ENCODE results near the gene PANX2.
"Not testable (repeated sequence)": the region's sequence is repeated elsewhere in the genome, so short reads cannot be mapped to it uniquely, and the experiment has no call there.

The PANX2 gene

DNA sequence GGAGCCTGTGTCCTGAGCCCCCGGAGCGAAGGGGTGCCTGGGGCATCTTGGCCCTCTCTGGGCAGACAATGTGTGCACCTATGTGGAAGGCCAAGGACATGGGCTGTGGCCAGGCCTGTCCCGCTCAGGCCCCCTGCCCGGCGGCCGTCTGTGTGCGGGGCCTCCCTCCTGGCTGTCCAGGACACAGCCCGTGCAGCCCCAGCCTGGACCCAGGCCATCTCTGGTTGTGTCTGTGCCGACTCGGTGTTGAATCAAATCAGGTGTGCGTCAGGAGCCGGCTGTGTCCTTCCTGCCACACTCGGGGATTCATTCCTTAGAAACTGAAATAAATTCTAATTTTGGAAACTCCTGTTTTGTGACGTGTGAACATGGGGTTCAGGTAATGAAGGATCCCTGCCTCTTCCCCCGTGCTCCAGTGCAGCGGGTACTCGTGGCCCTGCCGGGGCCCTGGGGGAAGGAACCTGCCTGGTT is 28.8 kb downstream of the PANX2 start:
- DNase-seq = no peak

DNA sequence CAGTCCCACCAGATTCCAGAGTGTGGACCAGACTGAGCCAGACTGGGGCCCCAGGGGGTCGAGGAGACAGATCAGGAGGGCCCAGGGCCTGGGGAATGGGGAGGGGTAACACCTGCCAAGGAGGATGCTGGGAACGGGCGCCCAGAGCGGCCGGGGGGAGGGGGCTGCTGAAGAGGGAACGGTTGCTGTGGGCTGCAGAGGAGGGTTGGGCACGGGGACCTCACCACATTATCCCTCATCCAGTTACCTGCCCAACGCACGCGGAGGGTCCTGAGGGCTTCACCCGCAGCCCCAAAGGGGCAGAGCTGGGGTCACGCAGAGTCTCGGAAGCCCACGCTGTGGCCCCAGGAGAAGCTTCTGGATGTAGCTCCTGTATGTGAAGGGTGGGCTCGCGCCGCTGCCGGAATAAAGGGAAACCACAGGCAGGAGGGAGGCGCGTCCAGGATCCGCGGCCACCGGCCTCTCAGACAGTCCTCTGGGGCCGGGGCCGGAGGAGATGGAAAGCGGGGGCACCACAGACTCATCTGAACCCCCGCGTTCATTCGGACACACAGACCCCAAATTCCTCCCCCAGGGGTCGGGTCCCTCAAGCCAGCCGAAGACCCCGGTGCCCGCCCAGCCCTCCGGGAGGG is 29.4 kb downstream of the PANX2 start:
- DNase-seq = no peak

DNA sequence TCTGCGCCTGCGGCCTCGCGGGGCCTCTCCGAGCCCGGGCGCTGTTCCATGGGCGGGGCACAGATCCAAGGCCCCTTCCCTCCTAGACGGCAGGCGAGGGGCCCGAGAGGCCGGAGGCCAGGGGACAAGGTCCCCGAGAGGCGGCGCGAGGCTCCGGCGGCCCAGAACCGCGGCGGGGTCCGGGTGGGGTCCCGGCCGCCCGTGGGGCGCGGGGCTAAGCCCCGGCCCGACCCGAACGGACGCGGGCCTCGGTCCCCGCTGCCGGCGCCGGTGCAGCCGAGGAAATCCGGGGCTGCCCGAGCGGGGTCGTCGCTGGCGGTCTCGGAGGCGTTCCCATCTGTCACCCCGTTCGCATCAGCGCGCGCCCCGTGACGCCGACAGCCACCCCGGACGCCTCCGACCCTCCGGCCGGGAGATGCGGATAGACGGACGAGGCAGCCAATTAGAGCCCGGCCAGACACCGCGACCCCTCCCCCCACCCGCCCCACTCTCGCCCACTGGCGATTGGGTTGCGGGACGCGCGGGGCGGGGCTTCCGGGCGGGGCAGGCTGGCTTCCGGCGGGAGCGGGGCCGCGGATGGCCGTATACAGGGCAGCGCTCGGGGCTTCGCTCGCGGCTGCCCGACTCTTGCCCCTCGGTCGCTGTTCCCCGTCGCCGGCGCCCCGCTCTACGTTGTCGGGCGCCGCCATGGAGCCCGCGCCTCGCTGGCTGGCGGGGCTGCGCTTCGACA is 30.1 kb downstream of the PANX2 start, which contains the start of gene SELENOO:
TSS of gene SELENOO (plus strand) at position 551 of the 730 bp plus-strand sequence. CDS start at position 577, 26 bp downstream.
- peak; percentile 86 for DNase-seq

DNA sequence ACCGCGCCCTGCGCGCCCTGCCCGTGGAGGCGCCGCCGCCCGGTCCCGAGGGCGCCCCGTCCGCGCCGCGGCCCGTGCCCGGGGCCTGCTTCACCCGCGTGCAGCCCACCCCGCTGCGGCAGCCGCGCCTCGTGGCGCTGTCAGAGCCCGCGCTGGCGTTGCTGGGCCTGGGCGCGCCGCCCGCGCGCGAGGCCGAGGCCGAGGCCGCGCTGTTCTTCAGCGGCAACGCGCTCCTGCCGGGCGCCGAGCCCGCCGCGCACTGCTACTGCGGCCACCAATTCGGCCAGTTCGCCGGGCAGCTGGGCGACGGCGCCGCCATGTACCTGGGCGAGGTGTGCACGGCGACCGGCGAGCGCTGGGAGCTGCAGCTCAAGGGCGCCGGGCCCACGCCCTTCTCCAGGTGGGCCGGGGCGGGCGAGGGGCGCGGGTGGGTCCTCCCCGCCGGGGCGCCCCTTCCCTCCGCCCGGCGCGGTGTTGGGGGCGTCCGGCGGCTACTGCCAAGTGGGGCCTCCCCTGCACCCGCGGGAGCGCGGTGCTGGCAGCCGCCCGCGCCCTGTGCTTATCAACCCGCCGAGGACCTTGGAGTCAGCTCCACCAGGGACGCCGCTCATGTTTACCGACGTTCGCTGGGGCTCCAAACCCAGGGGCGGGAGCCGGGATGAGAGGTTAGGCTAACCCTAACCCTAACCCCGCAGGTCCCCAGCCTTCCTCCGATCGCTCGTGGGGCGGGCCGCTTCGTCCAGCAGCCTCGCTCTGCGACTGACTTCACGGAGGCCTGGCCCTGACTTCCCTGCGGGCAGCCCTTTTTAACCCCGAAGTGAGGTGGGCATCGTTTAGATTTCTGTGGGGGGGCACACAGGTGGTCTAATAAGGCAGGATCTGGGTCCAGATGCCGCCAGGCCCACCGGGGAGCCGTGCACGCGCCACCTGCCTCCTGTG is 30.9 kb downstream of the PANX2 start:
- DNase-seq = no peak

DNA sequence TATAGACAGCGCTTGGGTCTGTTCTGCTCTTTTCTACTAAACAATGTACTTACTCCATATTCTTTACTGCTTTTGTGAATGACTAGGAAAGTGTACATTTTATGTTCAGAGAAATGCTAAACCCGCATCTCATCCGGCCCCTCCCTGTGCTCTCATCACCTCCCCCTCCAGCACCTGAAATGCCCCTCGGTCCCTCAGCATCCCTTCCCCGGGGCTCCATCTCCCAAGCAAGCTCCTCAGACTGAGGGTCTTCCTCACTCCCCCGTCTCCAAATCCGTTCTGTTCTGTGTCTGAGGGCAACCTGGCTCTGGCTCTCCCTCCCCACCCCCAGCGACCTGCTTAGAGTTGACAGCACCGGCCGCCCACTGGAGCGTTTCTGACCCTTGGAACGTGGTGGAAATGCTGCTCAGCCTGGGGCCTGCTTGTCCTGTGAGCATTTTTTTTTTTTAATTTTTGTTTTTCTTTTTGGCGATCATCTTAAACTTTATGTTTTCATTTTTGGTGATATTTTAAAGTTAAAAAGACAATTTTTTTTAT is 31.7 kb downstream of the PANX2 start:
- no peak for DNase-seq

DNA sequence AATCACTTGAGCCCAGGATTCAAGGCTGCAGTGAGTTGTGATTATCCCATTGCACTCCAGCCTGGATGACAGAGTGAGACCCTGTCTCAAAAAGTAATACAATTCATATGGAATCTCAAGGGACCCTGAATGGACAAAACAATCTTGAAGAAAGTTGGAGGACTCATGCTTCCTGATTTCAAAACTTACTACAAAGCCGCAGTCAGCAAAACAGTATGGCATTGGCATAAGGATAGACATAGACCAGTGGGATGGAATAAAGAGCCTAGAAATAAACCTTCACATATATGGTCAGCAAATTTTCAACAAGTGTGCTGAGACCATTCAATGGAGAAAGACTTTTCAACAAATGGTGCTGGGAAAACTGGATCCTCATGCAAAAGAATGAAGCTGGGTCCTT is 32.8 kb downstream of the PANX2 start:
- no peak for DNase-seq

DNA sequence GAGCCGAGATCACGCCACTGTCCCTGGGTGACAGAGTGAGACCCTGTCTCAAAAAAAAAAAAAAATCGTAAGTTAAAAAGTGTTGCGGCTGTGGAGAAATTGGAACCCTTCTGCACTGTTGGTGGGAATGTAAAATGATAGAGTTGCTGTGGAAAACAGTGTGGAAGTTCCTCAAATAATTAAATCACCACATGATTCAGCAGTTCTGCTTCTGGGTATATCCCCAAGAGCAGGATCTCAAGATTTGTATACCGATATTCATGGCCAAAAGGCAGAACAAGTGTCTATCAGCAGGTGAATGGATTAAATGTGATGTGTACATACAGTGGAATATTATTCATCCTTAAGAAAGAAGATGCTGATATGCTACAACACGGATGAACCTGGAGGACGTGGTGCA is 34.0 kb downstream of the PANX2 start:
- no peak for DNase-seq

DNA sequence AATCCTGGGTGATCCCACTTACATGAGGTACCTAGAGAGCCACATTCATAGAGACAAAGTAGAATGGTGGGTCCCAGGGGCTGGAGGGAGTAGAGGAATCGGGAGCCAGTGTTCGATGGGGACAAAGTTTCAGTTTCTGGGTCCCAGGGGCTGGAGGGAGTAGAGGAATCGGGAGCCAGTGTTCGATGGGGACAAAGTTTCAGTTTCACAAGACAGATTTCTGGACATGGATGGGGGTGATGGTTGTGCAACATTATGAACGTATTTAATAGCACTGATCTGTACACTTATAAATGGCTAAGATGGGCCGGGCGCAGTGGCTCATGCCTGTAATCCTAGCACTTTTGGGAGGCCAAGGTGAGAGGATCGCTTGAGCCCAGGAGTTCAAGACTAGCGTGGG is 34.5 kb downstream of the PANX2 start:
- not testable (repeated sequence) for DNase-seq

DNA sequence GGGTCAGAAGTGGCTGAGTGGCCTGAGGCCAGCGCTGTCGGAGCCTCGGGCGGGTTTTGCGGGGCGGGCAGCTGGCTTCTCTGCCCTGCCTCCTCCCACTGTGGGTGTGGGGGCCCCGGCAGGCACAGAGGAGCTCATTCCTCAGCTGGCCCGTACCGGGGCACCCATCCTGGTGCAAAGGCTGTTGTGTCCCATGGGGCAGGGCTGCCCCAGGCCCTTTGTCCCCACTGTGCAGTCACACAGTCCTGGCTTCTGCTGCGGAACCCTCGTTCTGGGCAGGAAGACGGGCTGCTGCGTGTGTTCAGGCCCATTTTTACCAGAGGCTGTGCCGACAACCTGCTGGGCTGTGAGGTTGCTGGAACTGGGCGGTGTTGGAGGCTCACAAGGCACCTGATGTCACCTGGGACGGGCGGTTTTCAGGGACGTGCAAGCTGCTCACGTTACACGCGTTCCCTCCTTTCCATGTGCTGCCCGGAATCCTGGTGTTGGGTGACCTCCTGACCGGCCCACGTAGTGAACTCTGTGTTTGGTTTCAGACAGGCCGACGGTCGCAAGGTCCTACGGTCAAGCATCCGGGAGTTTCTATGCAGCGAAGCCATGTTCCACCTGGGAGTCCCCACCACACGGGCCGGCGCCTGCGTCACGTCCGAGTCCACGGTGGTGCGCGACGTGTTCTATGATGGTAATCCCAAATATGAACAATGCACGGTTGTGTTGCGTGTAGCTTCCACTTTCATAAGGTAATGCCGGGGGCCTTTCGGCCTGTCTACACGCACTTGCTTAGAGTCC is 35.4 kb downstream of the PANX2 start:
- no peak for DNase-seq

DNA sequence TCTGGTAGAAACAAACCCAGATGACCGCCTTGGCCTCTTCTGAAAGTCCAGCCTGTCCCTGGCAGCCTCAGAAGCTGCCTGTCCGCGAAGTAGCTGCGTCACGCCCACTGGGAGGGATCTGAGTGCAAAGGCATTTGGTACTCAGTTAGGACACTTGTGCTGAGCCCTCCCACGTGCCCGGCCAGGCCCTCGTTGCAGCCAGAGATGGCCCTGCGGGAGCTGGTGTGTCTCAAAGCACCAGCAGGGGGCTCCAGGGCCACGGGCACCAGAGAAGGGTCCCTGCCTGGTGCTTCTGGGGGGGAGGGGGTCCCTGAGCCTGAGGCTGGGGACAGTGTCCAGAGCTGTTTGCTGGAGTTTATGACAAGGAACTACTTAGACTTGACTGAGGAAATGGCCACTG is 36.1 kb downstream of the PANX2 start:
- DNase-seq = no peak

DNA sequence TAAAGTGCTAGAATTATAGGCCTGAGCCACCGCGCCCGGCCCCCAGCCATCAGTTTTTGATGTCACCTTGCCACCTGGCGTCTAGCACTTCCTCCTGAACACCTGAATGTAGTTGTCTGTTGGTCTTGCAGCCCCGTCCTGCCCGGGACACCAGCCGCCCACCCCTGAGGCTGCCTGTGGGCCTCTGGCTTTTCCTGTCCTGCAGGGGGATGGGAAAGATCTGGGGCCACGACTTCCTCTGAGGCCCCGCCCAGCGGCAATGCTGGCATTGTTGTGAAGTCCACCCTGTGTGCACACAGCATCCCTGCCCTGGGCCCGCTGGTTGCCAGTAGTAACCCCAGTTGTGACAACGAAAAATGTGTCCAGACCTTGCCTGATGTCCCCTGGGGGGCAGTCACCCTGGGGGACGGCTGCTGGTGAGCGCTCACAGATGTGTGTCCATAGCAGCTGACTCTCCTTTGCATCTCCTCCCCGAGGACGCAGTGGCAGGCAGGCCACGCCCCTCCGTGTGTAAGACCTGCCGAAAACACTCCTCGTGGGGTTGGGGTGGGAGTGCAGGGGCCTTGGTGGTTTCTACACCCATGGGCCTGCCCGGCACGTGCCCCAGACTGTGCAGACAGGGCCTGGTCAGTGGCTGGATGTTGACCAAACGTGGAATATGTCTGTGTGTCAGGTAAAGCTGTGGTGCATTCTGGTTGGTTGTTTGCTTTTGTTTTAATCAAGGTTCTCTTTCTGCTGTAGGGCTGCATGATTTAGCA is 37.0 kb downstream of the PANX2 start:
- DNase-seq = no peak

DNA sequence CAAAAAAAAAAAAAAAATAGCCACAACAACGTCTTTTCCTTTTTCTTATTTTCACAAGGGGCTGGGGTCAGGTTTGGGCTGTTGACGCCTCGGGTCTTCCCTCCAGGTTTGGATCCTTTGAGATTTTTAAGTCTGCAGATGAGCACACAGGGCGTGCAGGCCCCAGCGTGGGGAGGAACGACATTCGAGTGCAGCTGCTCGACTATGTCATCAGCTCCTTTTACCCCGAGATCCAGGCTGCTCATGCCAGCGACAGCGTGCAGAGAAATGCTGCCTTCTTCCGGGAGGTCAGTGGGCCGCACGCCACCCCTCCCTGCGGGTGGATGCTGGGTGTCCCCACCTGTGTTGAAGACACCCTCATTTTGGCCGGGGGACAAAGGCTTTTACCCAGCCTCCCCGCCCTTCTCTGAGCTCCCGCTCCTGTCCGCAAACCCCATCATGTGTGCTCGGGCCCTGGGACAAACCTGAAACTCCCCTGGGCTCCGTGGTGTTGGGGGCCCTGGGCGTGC is 38.0 kb downstream of the PANX2 start:
- DNase-seq = no peak

DNA sequence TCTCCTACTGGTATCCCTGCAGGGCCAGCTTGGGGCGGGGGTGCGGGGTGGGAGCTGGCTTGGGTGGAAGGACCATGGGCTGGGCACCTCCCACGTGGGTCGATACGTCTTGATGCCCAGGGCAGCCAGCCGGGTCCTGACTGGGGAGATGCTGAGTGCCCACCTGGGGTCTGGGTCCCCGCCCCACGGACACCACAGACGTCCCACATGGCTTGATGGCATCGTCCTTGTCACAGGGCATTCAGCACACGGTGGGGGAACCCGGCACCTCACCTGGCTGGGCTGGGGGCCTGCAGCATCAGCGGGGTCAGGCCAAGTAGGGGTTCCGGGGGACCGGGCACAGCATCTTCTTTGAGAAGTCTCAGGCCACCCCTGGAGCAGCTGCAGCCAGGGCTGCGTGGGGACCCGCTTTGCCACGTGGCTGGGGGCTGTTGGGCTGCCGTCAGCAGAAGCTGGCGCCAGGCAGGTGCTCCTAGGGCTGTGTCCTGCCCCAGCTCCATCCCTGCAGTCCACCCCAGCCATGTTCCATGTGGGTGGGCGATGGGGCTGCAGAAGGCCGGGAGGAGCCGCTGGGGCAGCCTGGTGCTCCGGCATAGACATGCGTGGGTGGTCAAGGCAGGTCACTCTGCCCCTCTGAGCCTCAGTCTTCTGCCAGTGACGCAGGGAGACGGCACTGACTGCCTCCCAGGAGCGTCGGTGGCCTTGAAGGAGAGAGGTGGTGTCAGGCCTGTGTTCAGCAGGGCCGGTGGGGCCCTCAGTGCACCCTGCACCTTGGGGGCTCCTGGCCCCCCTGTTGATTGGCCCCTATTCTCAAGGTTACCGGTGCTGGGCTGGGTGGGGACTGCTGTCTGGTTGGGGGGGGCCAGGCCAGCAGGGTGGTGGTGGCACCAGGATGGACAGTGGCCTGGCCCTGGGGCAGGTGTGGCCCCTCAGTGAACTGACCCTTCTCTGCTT is 38.7 kb downstream of the PANX2 start:
- no peak for DNase-seq

DNA sequence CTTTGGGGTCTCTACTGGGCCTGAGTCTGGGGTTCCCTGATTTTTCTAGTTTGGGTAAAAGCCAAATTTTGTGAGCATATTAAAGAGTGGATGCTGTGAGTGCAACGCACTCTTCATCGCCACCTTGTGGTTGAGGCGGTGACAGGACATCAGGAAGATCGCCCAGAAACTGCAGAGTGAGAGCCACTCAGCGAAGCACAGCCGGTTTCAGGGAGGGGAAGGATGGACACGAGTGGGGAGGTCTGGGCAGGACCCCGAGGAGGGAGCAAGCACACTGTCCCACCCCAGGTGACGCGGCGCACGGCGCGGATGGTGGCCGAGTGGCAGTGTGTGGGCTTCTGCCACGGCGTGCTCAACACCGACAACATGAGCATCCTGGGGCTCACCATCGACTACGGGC is 39.4 kb downstream of the PANX2 start:
- DNase-seq = peak; percentile 55

DNA sequence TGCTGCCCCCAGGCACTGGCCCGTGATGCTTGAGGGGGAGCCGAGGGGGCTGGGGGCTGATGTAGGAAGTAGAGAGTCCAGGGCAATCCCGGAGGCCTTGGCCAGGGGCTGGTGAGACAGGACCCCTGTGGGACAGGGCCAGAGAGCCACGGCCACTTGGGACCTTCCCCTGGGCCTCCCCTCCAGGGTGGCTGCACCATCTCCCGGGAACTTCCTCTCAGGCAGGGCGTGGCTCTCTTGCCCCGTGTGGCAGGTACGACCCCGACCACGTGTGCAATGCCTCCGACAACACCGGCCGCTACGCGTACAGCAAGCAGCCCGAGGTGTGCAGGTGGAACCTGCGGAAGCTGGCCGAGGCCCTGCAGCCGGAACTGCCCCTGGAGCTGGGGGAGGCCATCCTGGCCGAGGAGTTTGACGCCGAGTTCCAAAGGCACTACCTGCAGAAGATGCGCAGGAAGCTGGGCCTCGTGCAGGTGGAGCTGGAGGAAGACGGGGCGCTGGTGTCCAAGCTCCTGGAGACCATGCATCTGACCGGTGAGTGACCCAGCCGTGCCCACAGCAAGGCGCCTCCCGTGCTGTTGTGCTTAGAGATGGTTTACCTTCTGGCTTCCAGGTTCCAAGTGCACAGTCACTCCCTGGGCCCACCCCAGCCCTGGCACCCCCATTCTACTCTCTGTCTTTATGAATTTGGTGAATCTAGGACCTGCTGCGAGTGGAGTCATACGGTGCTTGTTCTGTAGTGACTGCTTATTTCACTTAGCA is 40.0 kb downstream of the PANX2 start:
- no peak for DNase-seq

DNA sequence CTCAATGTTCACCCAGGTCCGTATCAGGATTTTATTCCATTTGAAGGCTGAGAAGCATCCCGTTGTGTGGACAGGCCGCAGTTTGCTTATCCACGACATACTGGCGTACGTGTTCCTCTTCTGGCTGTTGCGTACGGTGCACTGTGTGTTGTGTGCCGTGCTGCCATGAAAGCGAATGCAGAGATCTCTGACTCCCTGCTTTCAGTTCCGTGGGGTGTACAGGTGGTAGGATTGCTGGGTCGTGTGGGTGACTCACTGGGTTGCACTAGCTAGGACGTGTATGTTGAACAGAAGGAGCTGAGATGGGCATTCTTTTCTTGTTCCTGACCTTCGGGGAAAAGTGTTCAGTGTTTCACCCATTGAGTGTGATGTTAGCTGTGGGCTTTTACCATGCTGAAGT is 40.6 kb downstream of the PANX2 start:
- no peak for DNase-seq

DNA sequence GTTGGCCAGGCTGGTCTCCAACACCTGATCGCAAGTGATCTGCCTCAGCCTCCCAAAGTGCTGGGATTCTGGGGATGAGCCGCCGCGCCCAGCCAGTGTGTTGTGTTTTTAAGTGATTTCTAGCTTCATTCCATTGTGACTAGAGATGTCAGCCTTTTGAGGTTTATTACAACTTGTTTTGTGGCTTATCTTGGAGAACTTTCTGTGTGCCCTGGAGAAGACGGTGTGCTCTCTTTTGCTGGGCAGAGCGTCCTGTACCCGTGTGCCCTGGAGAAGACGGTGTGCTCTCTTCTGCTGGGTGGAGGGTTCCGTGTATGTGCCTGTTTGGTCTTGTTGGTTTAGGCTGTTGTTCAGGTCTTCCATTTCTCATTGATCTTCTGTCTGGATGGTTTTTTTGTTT is 42.7 kb downstream of the PANX2 start:
- DNase-seq = no peak

DNA sequence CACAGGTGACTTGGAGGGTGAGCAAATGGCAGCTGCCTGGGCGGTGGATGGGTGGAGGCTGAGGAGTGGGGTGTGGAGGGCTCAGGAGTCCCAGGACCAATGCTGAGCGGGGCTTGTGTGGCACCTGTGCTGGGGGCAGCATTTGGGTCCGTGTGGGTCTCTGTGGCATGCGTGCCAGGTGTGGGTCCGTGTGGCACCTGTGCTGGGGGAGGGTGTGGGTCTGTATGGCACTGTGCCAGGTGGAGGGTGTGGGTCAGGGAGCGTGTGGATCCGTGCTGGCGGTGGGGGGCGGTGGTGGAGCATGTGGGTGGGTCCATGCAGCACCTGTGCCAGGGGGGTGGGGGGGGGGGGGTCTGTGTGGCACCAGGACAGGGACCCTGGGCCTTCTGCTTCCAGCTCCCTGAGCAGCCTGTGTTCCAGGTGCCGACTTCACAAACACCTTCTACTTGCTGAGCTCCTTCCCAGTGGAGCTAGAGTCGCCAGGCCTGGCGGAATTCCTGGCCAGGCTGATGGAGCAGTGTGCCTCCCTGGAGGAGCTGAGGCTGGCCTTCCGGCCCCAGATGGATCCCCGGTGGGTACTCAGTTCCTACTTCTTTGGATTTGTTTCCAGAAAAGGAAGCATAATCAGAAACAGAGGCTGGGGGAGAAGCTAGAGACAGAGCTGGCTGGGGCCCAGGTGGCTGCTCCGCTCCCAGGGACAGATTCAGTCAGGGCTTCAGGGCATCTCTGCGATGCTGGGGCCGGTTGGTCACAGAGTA is 44.9 kb downstream of the PANX2 start:
- no peak for DNase-seq
